Thyroid gland (tissue), 4 donors: ENCODE data around the gene DOK3.

Source experiments
- CTCF ChIP-seq, 6 experiments: fragments of 200-600 bp in 3 of 6; fragments of 450-650 bp in 3 of 6; sonication (generic) in 3 of 6; IDR thresholded peaks; one replicate each; pipeline ENCODE4 v1.5.1; 2016 to 2019; ENCODE audit warnings: antibody characterized with exemption in 6 of 6, mild to moderate bottlenecking in 2 of 6, inconsistent platforms in 1 of 6, moderate library complexity in 1 of 6
- POLR2A ChIP-seq, 2 donors: fragments of 450-650 bp; IDR thresholded peaks; one replicate each; pipeline ENCODE4 v1.6.1; 2017; ENCODE audit warnings: antibody characterized with exemption in 2 of 2, mild to moderate bottlenecking in 2 of 2, moderate library complexity in 1 of 2

- TF ChIP-seq CTCF (IDR thresholded peaks at IDR 0.05) (no peak), POLR2A (IDR thresholded peaks at IDR 0.05) (no peak)
Observed at GRCh38 chr5:177512736-177513380, 3.2 kb upstream of the DOK3 start.
